Liver (tissue), 9 donors: ENCODE data around the gene SIRT7. TPM values are rescaled to one million over a fixed set of nuclear protein-coding genes. Genes with fewer than 3 reads are reported as not detected.
A peak's percentile ranks its signal among the peaks of the same experiment; 100 is the strongest.

Experiments used
- DNase-seq: peaks from one replicate; pipeline ENCODE4 v3.0.0-alpha.2; 2017; ENCODE audit warnings: low spot score
- H3K27ac ChIP-seq, 2 donors: one replicate each; pipeline ENCODE4 v1.7.0; 2013; ENCODE audit warnings: inconsistent platforms in 2 of 2, low read length in 2 of 2, control low read depth in 1 of 2, low read depth in 1 of 2, mild to moderate bottlenecking in 1 of 2
- H3K27me3 ChIP-seq, 4 donors: one replicate each; pipeline versions ENCODE4 v1.6.1 to v1.7.0; 2013; ENCODE audit warnings: low read length in 3 of 4, inconsistent platforms in 1 of 4, mild to moderate bottlenecking in 1 of 4, moderate library complexity in 1 of 4; ENCODE audit not compliant: control insufficient read depth in 4 of 4, insufficient read depth in 4 of 4
- H3K36me3 ChIP-seq, 4 donors: one replicate each; pipeline versions ENCODE4 v1.6.1 to v1.7.0; 2013; ENCODE audit warnings: low read length in 3 of 4, mild to moderate bottlenecking in 3 of 4, low read depth in 1 of 4, moderate library complexity in 1 of 4; ENCODE audit not compliant: control insufficient read depth in 4 of 4, insufficient read depth in 3 of 4
- H3K4me1 ChIP-seq, 4 donors: one replicate each; pipeline versions ENCODE4 v1.6.1 to v1.7.0; 2013; ENCODE audit warnings: low read length in 3 of 4, mild to moderate bottlenecking in 3 of 4, moderate library complexity in 1 of 4; ENCODE audit not compliant: control insufficient read depth in 4 of 4, insufficient read depth in 4 of 4
- H3K4me3 ChIP-seq, 3 donors: one replicate each; pipeline versions ENCODE4 v1.6.1 to v1.7.0; 2013; ENCODE audit warnings: low read length in 3 of 3, control low read depth in 1 of 3, low read depth in 1 of 3, mild to moderate bottlenecking in 1 of 3
- H3K9ac ChIP-seq, 2 donors: one replicate each; pipeline ENCODE4 v1.7.0; 2013; ENCODE audit warnings: low read length in 2 of 2, mild to moderate bottlenecking in 2 of 2, moderate library complexity in 2 of 2, control low read depth in 1 of 2, low read depth in 1 of 2
- H3K9me3 ChIP-seq, 4 donors: one replicate each; pipeline versions ENCODE4 v1.6.1 to v1.7.0; 2013; ENCODE audit warnings: low read length in 3 of 4; ENCODE audit not compliant: control insufficient read depth in 4 of 4
- ATF3 ChIP-seq: IDR thresholded peaks from 2 replicates; pipeline ENCODE4 v1.6.1; 2016; ENCODE audit warnings: antibody characterized with exemption
- EGR1 ChIP-seq, 2 donors: IDR thresholded peaks; 2 replicates each; pipeline ENCODE4 v1.6.1; 2016 to 2018; ENCODE audit warnings: antibody characterized with exemption in 2 of 2, low read depth in 2 of 2
- FOXA1 ChIP-seq: IDR thresholded peaks from 2 replicates; pipeline ENCODE4 v1.6.1; 2016; ENCODE audit warnings: antibody characterized with exemption
- FOXA2 ChIP-seq: IDR thresholded peaks from 2 replicates; pipeline ENCODE4 v1.6.1; 2016; ENCODE audit warnings: antibody characterized with exemption
- GABPA ChIP-seq, 2 donors: IDR thresholded peaks in 1 of 2; conservative IDR thresholded peaks in 1 of 2; 2 replicates each; pipeline ENCODE4 v1.6.1; 2016; ENCODE audit warnings: antibody characterized with exemption in 2 of 2, mild to moderate bottlenecking in 1 of 2, moderate library complexity in 1 of 2
- HNF4A ChIP-seq, 2 donors: conservative IDR thresholded peaks; 2 replicates each; pipeline ENCODE4 v1.6.1; 2016; ENCODE audit warnings: antibody characterized with exemption in 2 of 2, mild to moderate bottlenecking in 2 of 2
- HNF4G ChIP-seq: IDR thresholded peaks from 2 replicates; pipeline ENCODE4 v1.6.1; 2016; ENCODE audit warnings: antibody characterized with exemption
- JUND ChIP-seq, 2 donors: IDR thresholded peaks; 2 replicates each; pipeline ENCODE4 v1.6.1; 2016; ENCODE audit warnings: antibody characterized with exemption in 2 of 2
- RAD21 ChIP-seq, 2 donors: IDR thresholded peaks; 2 replicates each; pipeline ENCODE4 v1.6.1; 2016; ENCODE audit warnings: antibody characterized with exemption in 2 of 2, mild to moderate bottlenecking in 2 of 2
- RXRA ChIP-seq, 2 donors: IDR thresholded peaks; 2 replicates each; pipeline ENCODE4 v1.6.1; 2017 to 2018; ENCODE audit warnings: antibody characterized with exemption in 2 of 2, mild to moderate bottlenecking in 1 of 2
- SP1 ChIP-seq: IDR thresholded peaks from 2 replicates; pipeline ENCODE4 v1.6.1; 2018; ENCODE audit warnings: antibody characterized with exemption, mild to moderate bottlenecking
- TAF1 ChIP-seq: conservative IDR thresholded peaks from 2 replicates; pipeline ENCODE4 v1.6.1; 2016; ENCODE audit warnings: antibody characterized with exemption, mild to moderate bottlenecking
- YY1 ChIP-seq: IDR thresholded peaks from 2 replicates; pipeline ENCODE4 v1.6.1; 2016; ENCODE audit warnings: antibody characterized with exemption, mild to moderate bottlenecking
- ZBTB33 ChIP-seq: IDR thresholded peaks from 2 replicates; pipeline ENCODE4 v1.6.1; 2016; ENCODE audit warnings: antibody characterized with exemption
- WGBS: extraction: QIAGEN DNeasy Blood & Tissue Kit; methylation state at CpG from one replicate; pipeline ENCODE4 v1.1.7; 2013; 5-methylcytosine and 5-hydroxymethylcytosine counted together
- polyA plus RNA-seq, 2 donors: library from polyadenylated mRNA; stranded (reverse) in 1 of 2; unstranded in 1 of 2; fragments of 200-250 nt in 1 of 2; fragments of >200 nt in 1 of 2; fragmentation: Nextera tagmentation in 1 of 2; extraction: Ambion mirVana in 1 of 2; gene quantifications; one replicate each; pipeline versions ENCODE4 v1.2.1 to v1.2.3, GENCODE V29; 2013 to 2015
- total RNA-seq, 2 donors: library from RNA; depleted of rRNA; stranded (reverse); fragments of >200 nt; gene quantifications; one replicate each; pipeline ENCODE4 v1.2.3, GENCODE V29; 2014
- TF ChIP-seq, protein P1 (sequence below): IDR thresholded peaks from 2 replicates; pipeline ENCODE4 v1.6.1; 2016; ENCODE audit warnings: antibody characterized with exemption
- TF ChIP-seq, protein P2 (sequence below): IDR thresholded peaks from 2 replicates; pipeline ENCODE4 v1.6.1; 2016; ENCODE audit warnings: antibody characterized with exemption, mild to moderate bottlenecking
- donor health status: healthy.
- donor health status: healthy.
- donor health status: healthy.
- donor health status: healthy.
- donor health status: healthy.

SIRT7 gene
- total and polyA plus RNA-seq, 4 donors = 7.1 to 16.5 (median 11.5) TPM

GRCh38 chr17:81924557-81925532, 6.9 kb upstream of the SIRT7 start:
- Histone ChIP-seq H3K9me3 (no peaks in the 10 kb centered on the region), H3K36me3 (peaks cover 0 to 4% (median 2%) of the 10 kb centered on the region in 4 donors), H3K27me3 (no peaks in the 10 kb centered on the region), H3K4me3 (peak overlapping the region in 1 of 3 donors; percentile 15), H3K9ac (peak overlapping the region in 1 of 2 donors; percentile 5), H3K4me1 (peaks cover 34 to 76% (median 50%) of the 10 kb centered on the region in 4 donors), H3K27ac (peak overlapping the region; percentile 71)
- peak; percentile 68 for DNase-seq
- WGBS = 48% methylated on average over 21 of the region's 21 CpGs
- TF ChIP-seq GABPA (IDR thresholded peaks at IDR 0.05 in 1 of 2, conservative IDR thresholded peaks at IDR 0.05 in 1 of 2) = no peak
- TF ChIP-seq RXRA (IDR thresholded peaks at IDR 0.05) = peak; percentile 14 to 57
- TF ChIP-seq RAD21 (IDR thresholded peaks at IDR 0.05) = no peak
- peak; percentile 47 to 67 for TF ChIP-seq HNF4A (conservative IDR thresholded peaks at IDR 0.05)
- TF ChIP-seq, protein P1, sequence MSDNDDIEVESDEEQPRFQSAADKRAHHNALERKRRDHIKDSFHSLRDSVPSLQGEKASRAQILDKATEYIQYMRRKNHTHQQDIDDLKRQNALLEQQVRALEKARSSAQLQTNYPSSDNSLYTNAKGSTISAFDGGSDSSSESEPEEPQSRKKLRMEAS = no peak
- peak; percentile 38 for TF ChIP-seq SP1
- TF ChIP-seq FOXA1 = no peak
- TF ChIP-seq ZBTB33 = no peak
- no peak for TF ChIP-seq ATF3
- TF ChIP-seq, protein P2, sequence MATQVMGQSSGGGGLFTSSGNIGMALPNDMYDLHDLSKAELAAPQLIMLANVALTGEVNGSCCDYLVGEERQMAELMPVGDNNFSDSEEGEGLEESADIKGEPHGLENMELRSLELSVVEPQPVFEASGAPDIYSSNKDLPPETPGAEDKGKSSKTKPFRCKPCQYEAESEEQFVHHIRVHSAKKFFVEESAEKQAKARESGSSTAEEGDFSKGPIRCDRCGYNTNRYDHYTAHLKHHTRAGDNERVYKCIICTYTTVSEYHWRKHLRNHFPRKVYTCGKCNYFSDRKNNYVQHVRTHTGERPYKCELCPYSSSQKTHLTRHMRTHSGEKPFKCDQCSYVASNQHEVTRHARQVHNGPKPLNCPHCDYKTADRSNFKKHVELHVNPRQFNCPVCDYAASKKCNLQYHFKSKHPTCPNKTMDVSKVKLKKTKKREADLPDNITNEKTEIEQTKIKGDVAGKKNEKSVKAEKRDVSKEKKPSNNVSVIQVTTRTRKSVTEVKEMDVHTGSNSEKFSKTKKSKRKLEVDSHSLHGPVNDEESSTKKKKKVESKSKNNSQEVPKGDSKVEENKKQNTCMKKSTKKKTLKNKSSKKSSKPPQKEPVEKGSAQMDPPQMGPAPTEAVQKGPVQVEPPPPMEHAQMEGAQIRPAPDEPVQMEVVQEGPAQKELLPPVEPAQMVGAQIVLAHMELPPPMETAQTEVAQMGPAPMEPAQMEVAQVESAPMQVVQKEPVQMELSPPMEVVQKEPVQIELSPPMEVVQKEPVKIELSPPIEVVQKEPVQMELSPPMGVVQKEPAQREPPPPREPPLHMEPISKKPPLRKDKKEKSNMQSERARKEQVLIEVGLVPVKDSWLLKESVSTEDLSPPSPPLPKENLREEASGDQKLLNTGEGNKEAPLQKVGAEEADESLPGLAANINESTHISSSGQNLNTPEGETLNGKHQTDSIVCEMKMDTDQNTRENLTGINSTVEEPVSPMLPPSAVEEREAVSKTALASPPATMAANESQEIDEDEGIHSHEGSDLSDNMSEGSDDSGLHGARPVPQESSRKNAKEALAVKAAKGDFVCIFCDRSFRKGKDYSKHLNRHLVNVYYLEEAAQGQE = no peak

DNA sequence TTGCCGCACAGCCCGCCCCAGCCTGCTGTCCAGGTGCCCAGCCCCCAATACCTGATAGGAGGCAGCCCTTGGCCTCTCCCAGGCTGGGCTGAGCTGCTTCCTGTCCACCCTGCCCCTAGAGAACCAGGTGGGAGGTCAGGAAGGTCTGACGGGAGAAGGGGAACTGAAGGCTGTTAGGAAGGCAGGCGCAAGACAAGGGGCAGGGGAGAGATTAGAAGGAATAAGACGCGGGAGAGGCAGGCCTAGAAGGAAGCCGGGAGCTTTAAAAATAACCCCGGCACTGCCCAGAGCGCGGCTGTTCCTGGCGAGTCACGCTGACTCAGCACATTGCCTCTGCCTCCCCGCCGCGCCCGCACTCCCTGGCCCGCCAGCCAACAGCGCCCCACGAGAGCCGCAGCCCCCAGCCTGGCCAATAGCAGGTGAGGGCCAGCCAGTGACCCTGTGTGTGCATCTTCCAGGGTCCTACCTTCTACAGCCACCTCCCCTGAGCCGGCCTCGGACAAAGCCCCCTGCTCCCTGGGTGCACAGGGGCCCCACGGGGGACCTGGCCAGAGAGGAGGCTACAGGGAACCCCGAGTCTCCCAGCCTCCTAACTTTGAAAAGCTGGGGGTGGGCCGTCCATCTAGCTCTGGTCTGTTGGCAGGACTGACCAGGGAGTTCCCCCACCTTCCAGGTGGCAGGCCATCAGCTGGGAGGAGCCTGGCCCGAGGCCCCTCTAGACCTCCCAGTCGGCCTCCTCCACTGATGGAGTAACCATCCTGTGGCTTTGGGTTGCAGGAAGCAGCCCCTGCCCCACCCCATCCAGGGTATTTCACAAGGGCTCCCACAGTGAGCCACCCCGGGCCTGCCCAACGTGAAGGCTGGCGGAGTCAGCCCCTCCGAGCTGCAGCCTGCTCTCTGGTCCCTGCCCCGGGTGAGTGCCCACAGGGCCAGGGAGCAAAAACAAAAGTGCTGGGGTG, 5.6 kb upstream of the SIRT7 start:
- DNase-seq = peak; percentile 91
- TF ChIP-seq TAF1 = no peak
- no peak for TF ChIP-seq RAD21 (IDR thresholded peaks at IDR 0.05)
- no peak for TF ChIP-seq HNF4G
- TF ChIP-seq RXRA (IDR thresholded peaks at IDR 0.05) = peak in 1 of 2 donors; percentile 27
- TF ChIP-seq ATF3 = no peak
- TF ChIP-seq HNF4A (conservative IDR thresholded peaks at IDR 0.05) = no peak
- no peak for TF ChIP-seq SP1
- TF ChIP-seq GABPA (IDR thresholded peaks at IDR 0.05 in 1 of 2, conservative IDR thresholded peaks at IDR 0.05 in 1 of 2) = no peak
- no peak for TF ChIP-seq ZBTB33
- TF ChIP-seq FOXA2 = no peak
- no peak for TF ChIP-seq EGR1 (IDR thresholded peaks at IDR 0.05; ENCODE audit: low read depth in 2 of 2)
- TF ChIP-seq, protein P1 = no peak
- TF ChIP-seq JUND (IDR thresholded peaks at IDR 0.05) = no peak
- TF ChIP-seq YY1 = peak; percentile 13
- Histone ChIP-seq H3K36me3 (peaks cover 0 to 7% (median 4%) of the 10 kb centered on the region in 4 donors), H3K4me1 (peaks cover 34 to 67% (median 51%) of the 10 kb centered on the region in 4 donors), H3K27me3 (no peaks in the 10 kb centered on the region), H3K9me3 (no peaks in the 10 kb centered on the region), H3K9ac (peak overlapping the region in 1 of 2 donors; percentile 35), H3K27ac (peak overlapping the region; percentile 71), H3K4me3 (peak overlapping the region in 2 of 3 donors; percentile 39 to 40)
- WGBS = 19% methylated on average over 32 of the region's 32 CpGs
